Stimulated activated CD8-positive, alpha-beta memory T cell treated with anti-CD3 and anti-CD28 coated beads, Interleukin-4, amount 100 ng/mL, for 1 hour (primary cell): Measurements from ENCODE around the gene GRXCR1.

Experiments
- DNase-seq, 2 donors: peaks; one replicate each; pipeline ENCODE4 v3.0.0-alpha.2; 2020; ENCODE audit warnings: low read depth in 2 of 2, low spot score in 1 of 2

Gene GRXCR1

GRCh38 chr4:42927946-42928345 is 35.4 kb downstream of the GRXCR1 start:
- no peak for DNase-seq

- DNase-seq = no peak
Measured at GRCh38 chr4:42928582-42928981, 36.1 kb downstream of the GRXCR1 start.

DNA sequence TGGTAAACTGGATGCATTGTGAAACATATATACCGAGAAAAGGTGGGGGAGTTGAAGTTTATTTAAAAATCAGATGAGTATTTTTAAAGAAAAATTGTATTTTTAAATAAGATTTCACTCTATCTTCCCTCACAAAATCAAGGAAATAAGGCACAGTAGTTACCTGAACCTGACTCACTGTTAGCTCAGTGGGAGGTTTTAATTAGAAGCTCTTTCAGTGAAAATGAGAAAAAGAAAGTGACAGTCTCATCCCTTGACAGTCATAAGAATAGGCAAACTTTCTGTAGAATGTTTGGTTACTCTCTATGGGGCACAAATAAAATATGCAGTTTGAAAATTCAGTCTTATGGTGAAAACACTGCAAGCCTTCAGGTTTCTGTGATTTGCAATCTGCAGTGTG is 49.7 kb downstream of the GRXCR1 start:
- no peak for DNase-seq

GRCh38 chr4:42945874-42946273 is 53.4 kb downstream of the GRXCR1 start:
- no peak for DNase-seq

DNA sequence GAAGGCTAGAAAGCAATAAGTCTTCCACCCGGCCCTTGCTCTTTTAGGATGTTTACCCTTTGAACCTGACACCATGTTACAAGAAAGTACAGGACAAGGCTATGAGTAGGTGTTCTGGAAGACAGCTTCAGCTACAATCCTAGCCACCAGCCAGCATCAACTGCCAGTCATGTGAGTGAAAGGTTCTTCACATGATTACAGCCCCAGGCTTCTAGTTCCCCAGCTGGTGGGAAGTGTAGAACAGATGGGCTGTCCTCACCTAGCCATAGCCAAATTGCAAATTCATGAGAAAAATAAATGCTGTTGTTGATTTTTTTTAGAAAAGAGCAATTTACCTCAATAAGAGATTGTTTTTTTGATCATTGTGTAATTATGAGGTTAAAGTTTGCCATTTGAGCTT is 60.8 kb downstream of the GRXCR1 start:
- no peak for DNase-seq

- DNase-seq = no peak
Measured at GRCh38 chr4:42954963-42955669, 62.6 kb downstream of the GRXCR1 start.

GRCh38 chr4:42955746-42956505 is 63.4 kb downstream of the GRXCR1 start:
- DNase-seq = no peak

- DNase-seq = no peak
Measured at GRCh38 chr4:42965326-42965725, 72.8 kb downstream of the GRXCR1 start.

DNA sequence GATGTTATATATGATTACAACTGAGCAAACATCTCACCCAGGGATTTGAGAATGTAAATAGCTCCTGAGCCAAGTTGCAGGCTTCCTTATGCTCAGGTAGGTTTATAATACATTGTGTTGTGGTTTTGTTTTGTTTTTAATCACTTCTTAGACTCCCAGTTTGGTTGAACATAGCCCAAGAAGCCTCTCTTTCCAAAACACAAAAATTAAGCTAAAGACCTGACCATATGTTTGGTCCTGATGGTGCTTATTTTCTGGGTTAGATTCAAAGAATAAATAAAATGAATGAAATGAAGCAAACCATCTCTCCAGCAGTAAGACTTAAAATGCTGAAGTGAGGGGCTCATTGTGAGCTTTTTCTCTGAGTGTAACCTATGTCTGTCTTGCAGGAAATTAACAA is 93.5 kb downstream of the GRXCR1 start:
- DNase-seq = no peak

- no peak for DNase-seq
Measured at GRCh38 chr4:42995343-42995944, 102.9 kb downstream of the GRXCR1 start.

DNA sequence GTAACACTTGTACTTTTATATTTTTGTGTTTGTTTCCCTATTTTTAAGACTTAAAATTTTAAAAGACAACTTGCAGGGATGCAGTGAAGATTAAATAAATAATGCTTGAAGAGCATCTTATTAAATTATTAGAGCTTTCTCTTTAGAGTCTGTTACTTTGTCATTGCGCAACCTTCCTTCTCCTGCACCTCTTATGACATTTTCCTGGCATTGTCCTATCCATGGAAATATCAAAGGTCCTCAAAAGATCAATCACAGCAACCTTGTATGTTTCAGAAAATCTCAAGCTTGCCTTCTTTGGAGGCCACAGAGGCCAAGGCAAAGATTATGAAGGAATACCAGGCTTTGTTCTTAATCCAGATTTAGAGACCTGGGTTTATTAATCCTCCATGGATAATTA is 116.3 kb downstream of the GRXCR1 start:
- DNase-seq = no peak

GRCh38 chr4:43014256-43014655 is 121.7 kb downstream of the GRXCR1 start:
- DNase-seq = no peak

DNA sequence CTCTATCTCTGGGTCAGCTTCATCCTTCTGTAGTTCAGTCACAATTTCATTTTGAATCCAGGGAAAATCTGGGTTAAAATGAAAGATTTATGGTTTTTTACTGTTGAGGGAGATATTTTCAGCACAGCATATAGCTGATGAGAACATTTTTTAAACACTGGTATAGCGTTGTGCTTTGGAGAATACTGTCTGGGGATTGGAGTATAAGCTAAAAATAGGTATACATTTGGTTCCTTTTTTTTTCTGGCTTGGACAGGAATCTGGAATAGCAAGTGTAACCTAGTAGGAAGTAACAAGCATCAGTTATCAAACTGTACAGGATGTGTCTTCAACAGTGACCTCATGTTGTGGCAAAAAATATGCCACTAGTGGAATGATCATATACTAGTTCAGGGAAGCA is 149.1 kb downstream of the GRXCR1 start:
- no peak for DNase-seq

DNA sequence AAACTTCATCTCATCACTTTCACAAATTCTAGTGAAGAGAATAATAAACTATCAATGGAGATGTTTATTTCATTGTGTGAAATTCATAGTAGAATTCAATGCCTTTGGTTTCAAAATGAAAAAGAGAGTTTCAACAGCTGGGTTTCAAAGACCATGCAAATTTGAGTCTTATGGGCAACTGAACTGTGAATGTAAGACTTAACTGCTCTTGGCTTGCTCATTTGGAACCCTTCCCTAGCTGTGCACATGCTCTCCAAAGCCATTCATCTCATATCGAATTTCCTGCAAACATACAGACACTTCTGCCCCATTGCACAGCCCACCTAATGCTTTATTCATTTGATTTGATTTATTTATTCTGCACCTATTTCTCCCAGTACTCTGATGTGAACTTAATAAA is 154.5 kb downstream of the GRXCR1 start:
- no peak for DNase-seq

- no peak for DNase-seq
Measured at GRCh38 chr4:43048570-43048969, 156.1 kb downstream of the GRXCR1 start.

DNA sequence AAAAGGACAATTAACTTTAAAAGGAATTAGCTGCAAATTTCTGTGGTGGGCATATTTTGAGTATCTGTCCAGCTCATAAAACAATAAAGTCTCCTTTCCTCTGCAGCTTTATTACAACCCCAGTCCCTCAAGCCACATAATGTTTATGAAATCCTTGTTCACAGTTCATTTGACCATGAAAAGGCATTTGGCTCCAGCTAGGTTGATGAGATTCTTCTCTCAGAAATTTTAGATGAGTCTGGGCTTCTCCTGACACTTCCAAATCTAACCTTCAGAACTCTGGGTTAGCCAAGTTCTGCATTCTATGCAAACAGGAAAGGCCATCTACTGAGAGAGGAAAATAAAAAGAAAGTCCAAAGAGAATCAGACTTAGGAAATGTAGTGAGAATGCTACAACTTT is 156.8 kb downstream of the GRXCR1 start:
- DNase-seq = no peak

GRCh38 chr4:43066415-43066814 is 173.9 kb downstream of the GRXCR1 start:
- no peak for DNase-seq

DNA sequence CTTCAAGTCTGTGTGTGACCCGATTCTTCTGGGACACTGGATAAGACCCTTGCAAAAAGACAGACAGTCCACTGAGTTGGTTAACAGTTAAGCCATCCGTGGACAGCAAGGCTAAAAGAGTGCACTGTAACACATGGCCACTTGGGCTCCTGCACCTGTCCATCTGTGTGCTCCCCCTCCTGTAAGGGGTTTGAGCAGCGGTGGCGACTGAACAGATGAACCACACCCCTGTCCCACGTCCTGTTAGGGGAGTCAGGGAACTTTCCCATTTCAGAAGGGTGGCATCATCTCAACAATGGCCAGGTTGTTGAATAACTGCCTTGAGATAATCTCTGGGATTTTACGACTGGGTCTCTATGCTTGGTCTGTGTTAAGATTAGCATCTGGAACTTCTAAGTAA is 178.6 kb downstream of the GRXCR1 start:
- DNase-seq = no peak
